IMR-90 (cell line): ENCODE data around the gene TCEAL1. TPM values are rescaled to one million over a fixed set of nuclear protein-coding genes. Genes with fewer than 3 reads are reported as not detected.
"Not testable (repeated sequence)": the region's sequence is repeated elsewhere in the genome, so short reads cannot be mapped to it uniquely, and the experiment has no call there.

Experiments
- ATAC-seq: fragments of 200-7000 bp; cut with Tn5 transposase; 2 replicates; pipeline ENCODE4 v1.9.1; 2020; ENCODE audit warnings: low read depth, mild to moderate bottlenecking, moderate library complexity
- BruUV-seq: library from RNA; stranded (reverse); fragments of 400-500 nt; replicated peaks from 2 replicates; lab custom pipeline; 2021; lab: Mats Ljungman, UMichigan
- CTCF ChIA-PET: fragments of 300-600 bp; formaldehyde crosslinking; extraction: SDS; loops from one replicate; lab custom pipeline; 2021; ENCODE audit warnings: antibody characterized with exemption; lab: Yijun Ruan, JAX
- POLR2A ChIA-PET: fragments of 300-600 bp; sonication (Branson Sonifier 250); formaldehyde crosslinking; loops from one replicate; lab custom pipeline; 2022; ENCODE audit warnings: antibody characterized with exemption; ENCODE audit not compliant: unreplicated experiment; lab: Charles Lee
- DNase-seq: peaks from one replicate; pipeline ENCODE4 v3.0.0; 2013
- H2AFZ ChIP-seq: replicated peaks from 2 replicates; pipeline ENCODE3; 2013; ENCODE audit warnings: low read length, mild to moderate bottlenecking; ENCODE audit not compliant: poor library complexity
- H2AK5ac ChIP-seq: 2 replicates; pipeline ENCODE4 v1.6.1; 2013; ENCODE audit warnings: low read depth, low read length, inconsistent platforms
- H2AK9ac ChIP-seq: replicated peaks from 2 replicates; pipeline ENCODE3; 2013; ENCODE audit warnings: mild to moderate bottlenecking, low read depth, low read length, moderate library complexity; ENCODE audit not compliant: poor library complexity
- H2BK120ac ChIP-seq: 2 replicates; pipeline ENCODE4 v1.6.1; 2013; ENCODE audit warnings: low read depth, low read length, inconsistent platforms
- H2BK15ac ChIP-seq: 3 replicates; pipeline ENCODE4 v1.6.1; 2013; ENCODE audit warnings: low read depth, low read length, inconsistent platforms
- H2BK20ac ChIP-seq: 2 replicates; pipeline ENCODE4 v1.6.1; 2013; ENCODE audit warnings: low read depth, mild to moderate bottlenecking, inconsistent platforms, low read length, moderate library complexity
- H2BK5ac ChIP-seq: 2 replicates; pipeline ENCODE4 v1.6.1; 2013; ENCODE audit warnings: mild to moderate bottlenecking, low read depth, low read length, inconsistent platforms; ENCODE audit not compliant: poor library complexity, severe bottlenecking
- H3K14ac ChIP-seq: replicated peaks from 2 replicates; pipeline ENCODE4 v1.6.1; 2013; ENCODE audit warnings: low read depth, low read length, inconsistent platforms
- H3K18ac ChIP-seq: 2 replicates; pipeline ENCODE4 v1.6.1; 2013; ENCODE audit warnings: low read depth, low read length, control low read depth
- H3K23ac ChIP-seq: 2 replicates; pipeline ENCODE4 v1.6.1; 2013; ENCODE audit warnings: low read depth, low read length, inconsistent platforms
- H3K27ac ChIP-seq: 2 replicates; pipeline ENCODE4 v1.5.1; 2013; ENCODE audit warnings: mild to moderate bottlenecking, control low read depth, low read length; ENCODE audit not compliant: insufficient read depth
- H3K27me3 ChIP-seq: 2 replicates; pipeline ENCODE4 v1.6.1; 2013; ENCODE audit warnings: low read length; ENCODE audit not compliant: control insufficient read depth, insufficient read depth
- H3K36me3 ChIP-seq: 2 replicates; pipeline ENCODE4 v1.6.1; 2013; ENCODE audit warnings: low read length, mixed read lengths; ENCODE audit not compliant: control insufficient read depth, insufficient read depth
- H3K4ac ChIP-seq: 2 replicates; pipeline ENCODE4 v1.6.1; 2013; ENCODE audit warnings: low read depth, low read length, inconsistent platforms
- H3K4me1 ChIP-seq: 2 replicates; pipeline ENCODE4 v1.6.1; 2013; ENCODE audit warnings: low read length, mixed read lengths; ENCODE audit not compliant: control insufficient read depth, insufficient read depth
- H3K4me2 ChIP-seq: 2 replicates; pipeline ENCODE4 v1.6.1; 2013; ENCODE audit warnings: low read depth, mild to moderate bottlenecking, control low read depth, low read length, moderate library complexity
- H3K4me3 ChIP-seq: 2 replicates; pipeline ENCODE4 v1.5.1; 2013; ENCODE audit warnings: low read depth, mild to moderate bottlenecking, control low read depth, low read length, moderate library complexity; ENCODE audit not compliant: insufficient read depth
- H3K56ac ChIP-seq: 2 replicates; pipeline ENCODE4 v1.6.1; 2013; ENCODE audit warnings: low read length, inconsistent platforms; ENCODE audit not compliant: insufficient read depth; ENCODE audit errors: extremely low read depth
- H3K79me1 ChIP-seq, 2 experiments: 2 replicates each; pipeline ENCODE4 v1.6.1; 2013; ENCODE audit warnings: low read length in 2 of 2, inconsistent platforms in 1 of 2, low read depth in 1 of 2
- H3K9ac ChIP-seq: 2 replicates; pipeline ENCODE4 v1.6.1; 2013; ENCODE audit warnings: low read depth, low read length, control low read depth
- H3K9me1 ChIP-seq: 2 replicates; pipeline ENCODE4 v1.6.1; 2013; ENCODE audit warnings: low read length, inconsistent platforms; ENCODE audit not compliant: insufficient read depth
- H3K9me3 ChIP-seq: 2 replicates; pipeline ENCODE4 v1.6.1; 2013; ENCODE audit warnings: low read length; ENCODE audit not compliant: control insufficient read depth, insufficient read depth
- H4K20me1 ChIP-seq: 2 replicates; pipeline ENCODE4 v1.6.1; 2013; ENCODE audit warnings: low read length, inconsistent platforms; ENCODE audit not compliant: insufficient read depth
- H4K5ac ChIP-seq: 2 replicates; pipeline ENCODE4 v1.6.1; 2013; ENCODE audit warnings: mild to moderate bottlenecking, low read depth, low read length, control low read depth
- H4K8ac ChIP-seq, 2 experiments: 2 replicates each; pipeline ENCODE4 v1.6.1; 2013; ENCODE audit warnings: low read depth in 2 of 2, low read length in 2 of 2, control low read depth in 1 of 2, inconsistent platforms in 1 of 2
- H4K91ac ChIP-seq: 2 replicates; pipeline ENCODE4 v1.6.1; 2013; ENCODE audit warnings: low read depth, low read length, inconsistent platforms; ENCODE audit not compliant: insufficient read depth
- WGBS, 2 experiments: methylation state at CpG; one replicate each; pipeline versions ENCODE4 v1.1.5 to v1.1.7; 2013; ENCODE audit warnings: missing lambda C conversion rate in 2 of 2; ENCODE audit not compliant: insufficient read length in 1 of 2; ENCODE audit errors: extremely low coverage in 2 of 2; 5-methylcytosine and 5-hydroxymethylcytosine counted together
- dilution Hi-C: fragments of 300-500 bp; cut with HindIII; formaldehyde crosslinking; loops from one replicate; pipeline ENCODE4 v1.14.3; 2018; ENCODE audit warnings: low sequenced_read_pairs; ENCODE audit not compliant: unreplicated experiment
- in situ Hi-C: fragments of 300-500 bp; cut with MboI; formaldehyde crosslinking; loops from 3 replicates; pipeline ENCODE4 v1.14.3; 2019; ENCODE audit warnings: low sequenced_read_pairs, inconsistent platforms, mixed read lengths
- intact Hi-C: fragments of 100-400 bp; cut with micrococcal nuclease; formaldehyde crosslinking; loops from 2 replicates; pipeline ENCODE4 v1.10.0; 2022
- polyA plus RNA-seq, 3 experiments: library from polyadenylated mRNA; depleted of rRNA; stranded (reverse); fragments of >200 nt; gene quantifications; 2 replicates each; pipeline ENCODE4 v1.2.3, GENCODE V29; 2012; ENCODE audit warnings: low replicate concordance in 1 of 3
- total RNA-seq: library from RNA; depleted of rRNA; stranded (reverse); fragments of >200 nt; gene quantifications from 2 replicates; pipeline ENCODE4 v1.2.3, GENCODE V29; 2012

TCEAL1 gene
- total and polyA plus RNA-seq, 2 of the 4 experiments (the other 2 are of a cell fraction), result 9.1 to 21.8 TPM

DNA sequence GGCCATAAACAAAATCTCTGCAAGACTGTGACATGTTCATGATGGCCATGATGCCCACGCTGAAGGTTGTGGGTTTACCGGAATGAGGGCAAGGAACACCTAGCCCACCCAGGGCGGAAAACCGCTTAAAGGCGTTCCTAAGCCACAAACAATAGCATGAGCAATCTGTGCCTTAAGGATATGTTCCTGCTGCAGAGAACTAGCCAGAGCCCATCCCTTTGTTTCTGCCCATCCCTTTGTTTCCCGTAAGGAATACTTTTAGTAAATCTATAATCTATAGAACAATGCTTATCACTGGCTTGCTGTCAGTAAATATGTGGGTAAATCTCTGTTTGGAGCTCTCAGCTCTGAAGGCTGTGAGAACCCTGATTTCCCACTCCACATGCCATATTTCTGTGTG lies 33.6 kb upstream of the TCEAL1 start:
- H3K9me1 ChIP-seq, H3K56ac ChIP-seq, H3K9me3 ChIP-seq, H2BK15ac ChIP-seq, POLR2A ChIA-PET, H4K91ac ChIP-seq, H3K4me2 ChIP-seq, H3K79me1 ChIP-seq, H3K27me3 ChIP-seq, H2AFZ ChIP-seq, H3K4me1 ChIP-seq, intact Hi-C loops, H3K36me3 ChIP-seq, H4K20me1 ChIP-seq, H2BK5ac ChIP-seq, ATAC-seq, H3K9ac ChIP-seq, H3K27ac ChIP-seq, H2BK20ac ChIP-seq, H3K4ac ChIP-seq, in situ Hi-C loops, H2BK120ac ChIP-seq, H2AK9ac ChIP-seq, H3K18ac ChIP-seq, H3K23ac ChIP-seq, H3K4me3 ChIP-seq, dilution Hi-C loops, DNase-seq, H2AK5ac ChIP-seq, H4K5ac ChIP-seq, H4K8ac ChIP-seq, H3K14ac ChIP-seq, BruUV-seq: not testable (repeated sequence)
- 85% methylated on average over 4 of the region's 6 CpGs; no CpG with 5 or more reads in 1 of the 2 experiments for WGBS, 2 experiments
- CTCF ChIA-PET, result interaction anchor here (1.1 kb wide), 1 partner anchor 15 kb away, joined by 4 read pairs; no protein-coding TSS in a partner anchor
